Measurements from ENCODE around the gene GNAZ.
"Not testable (repeated sequence)": the region's sequence is repeated elsewhere in the genome, so short reads cannot be mapped to it uniquely, and the experiment has no call there.

Gene GNAZ

GRCh38 chr22:23070418-23071229, at the start of gene GNAZ:
TSS of gene GNAZ (plus strand) at chr22:23070519. CDS start at chr22:23095696, 25,177 bp downstream.
- DNase-seq: peak; percentile 3 to 7

GRCh38 chr22:23020659-23021293, 49.5 kb upstream of the GNAZ start:
- DNase-seq: no peak

GRCh38 chr22:23021660-23022353, 48.5 kb upstream of the GNAZ start:
- DNase-seq: not testable (repeated sequence)

GRCh38 chr22:23023294-23023693, 47.0 kb upstream of the GNAZ start:
- DNase-seq: no peak

- DNase-seq: no peak
Measured at GRCh38 chr22:23026777-23027176, 43.5 kb upstream of the GNAZ start.

- DNase-seq: not testable (repeated sequence)
Measured at GRCh38 chr22:23027849-23028248, 42.5 kb upstream of the GNAZ start.

- DNase-seq: no peak
Measured at GRCh38 chr22:23029521-23030228, 40.6 kb upstream of the GNAZ start.

- DNase-seq: no peak
Measured at GRCh38 chr22:23031381-23031780, 38.9 kb upstream of the GNAZ start.

GRCh38 chr22:23031786-23032185, 38.5 kb upstream of the GNAZ start:
- DNase-seq: no peak

GRCh38 chr22:23032658-23033057, 37.7 kb upstream of the GNAZ start:
- no peak for DNase-seq

GRCh38 chr22:23033116-23033905, 37.0 kb upstream of the GNAZ start:
- no peak for DNase-seq

- DNase-seq: no peak
Measured at GRCh38 chr22:23034621-23035556, 35.4 kb upstream of the GNAZ start.

- DNase-seq: peak in 1 of 2 donors; percentile 24
Measured at GRCh38 chr22:23035557-23036277, 34.6 kb upstream of the GNAZ start.

GRCh38 chr22:23036684-23037428, 33.5 kb upstream of the GNAZ start:
- DNase-seq: no peak

GRCh38 chr22:23037429-23038333, 32.6 kb upstream of the GNAZ start:
- no peak for DNase-seq

- no peak for DNase-seq
Measured at GRCh38 chr22:23038334-23038642, 32.0 kb upstream of the GNAZ start.

- no peak for DNase-seq
Measured at GRCh38 chr22:23038902-23039301, 31.4 kb upstream of the GNAZ start.

GRCh38 chr22:23042179-23042578, 28.1 kb upstream of the GNAZ start:
- no peak for DNase-seq

GRCh38 chr22:23044570-23044969, 25.7 kb upstream of the GNAZ start:
- DNase-seq: no peak

Measured in CD4-positive, alpha-beta T cell treated with Interleukin-1 beta for 1 hour (primary cell).